Hematopoietic multipotent progenitor cell treated with erythropoietin and hydrocortisone succinate and interleukin-3 and kit ligand, for 6 days (in vitro differentiated cells): ENCODE results near the gene ABHD2.
"Not testable (repeated sequence)": the region's sequence is repeated elsewhere in the genome, so short reads cannot be mapped to it uniquely, and the experiment has no call there.

ENCODE experiments used
- DNase-seq: peaks from one replicate; pipeline ENCODE4 v3.0.0-alpha.2; 2015

The ABHD2 gene

GRCh38 chr15:89140595-89140994 lies 52.3 kb downstream of the ABHD2 start:
- DNase-seq: peak; percentile 59

- DNase-seq: not testable (repeated sequence)
Measured at GRCh38 chr15:89141159-89141558, 52.9 kb downstream of the ABHD2 start.

- DNase-seq: no peak
Measured at GRCh38 chr15:89141885-89142284, 53.6 kb downstream of the ABHD2 start.

- no peak for DNase-seq
Measured at GRCh38 chr15:89142423-89142822, 54.2 kb downstream of the ABHD2 start.

GRCh38 chr15:89143503-89144162 lies 55.4 kb downstream of the ABHD2 start:
- DNase-seq: peak; percentile 65

- no peak for DNase-seq
Measured at GRCh38 chr15:89144491-89144890, 56.2 kb downstream of the ABHD2 start.

- no peak for DNase-seq
Measured at GRCh38 chr15:89146366-89146765, 58.1 kb downstream of the ABHD2 start.

- no peak for DNase-seq
Measured at GRCh38 chr15:89148126-89148525, 59.9 kb downstream of the ABHD2 start.

- no peak for DNase-seq
Measured at GRCh38 chr15:89149501-89150101, 61.3 kb downstream of the ABHD2 start.

GRCh38 chr15:89150287-89150686 lies 62.0 kb downstream of the ABHD2 start:
- no peak for DNase-seq

- DNase-seq: no peak
Measured at GRCh38 chr15:89150762-89151664, 62.8 kb downstream of the ABHD2 start.

GRCh38 chr15:89155122-89155521 lies 66.9 kb downstream of the ABHD2 start:
- no peak for DNase-seq

GRCh38 chr15:89155656-89156055 lies 67.4 kb downstream of the ABHD2 start:
- no peak for DNase-seq

GRCh38 chr15:89157061-89157460 lies 68.8 kb downstream of the ABHD2 start:
- no peak for DNase-seq

GRCh38 chr15:89157918-89158564 lies 69.8 kb downstream of the ABHD2 start:
- DNase-seq: no peak

GRCh38 chr15:89161666-89162065 lies 73.4 kb downstream of the ABHD2 start:
- peak; percentile 50 for DNase-seq

- no peak for DNase-seq
Measured at GRCh38 chr15:89163271-89164055, 75.2 kb downstream of the ABHD2 start.

- DNase-seq: no peak
Measured at GRCh38 chr15:89164712-89165211, 76.5 kb downstream of the ABHD2 start.

GRCh38 chr15:89165677-89166076 lies 77.4 kb downstream of the ABHD2 start:
- DNase-seq: no peak

GRCh38 chr15:89167267-89168176 lies 79.3 kb downstream of the ABHD2 start:
- peak; percentile 48 for DNase-seq

- no peak for DNase-seq
Measured at GRCh38 chr15:89168316-89168833, 80.1 kb downstream of the ABHD2 start.
